GM18517 (cell line): ENCODE measurements around the gene DISC1.

ENCODE experiments used
- ATAC-seq: cut with Tn5 transposase; IDR thresholded peaks from one replicate; pipeline ENCODE4 v1.9.1; 2021; ENCODE audit warnings: mild to moderate bottlenecking, moderate library complexity; ENCODE audit not compliant: unreplicated experiment

The DISC1 gene

DNA sequence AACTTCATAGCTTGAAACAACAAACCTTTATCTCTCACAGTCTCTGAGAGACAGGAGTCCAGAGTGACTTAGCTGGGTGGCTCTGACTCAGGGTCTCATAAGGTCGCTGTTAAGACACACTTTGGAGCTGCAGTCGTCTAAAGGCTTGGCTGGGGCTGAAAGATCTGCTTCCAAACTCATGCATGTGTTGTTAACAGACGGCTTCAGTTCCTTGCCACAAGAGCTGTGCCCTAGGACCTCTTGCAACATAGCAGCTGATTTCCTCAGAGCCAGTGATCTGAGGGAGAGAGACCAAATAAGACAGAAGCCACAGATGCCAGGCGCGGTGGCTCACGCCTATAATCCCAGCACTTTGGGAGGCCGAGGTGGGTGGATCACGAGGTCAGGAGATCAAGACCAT lies 176.8 kb downstream of the DISC1 start:
- no peak for ATAC-seq

DNA sequence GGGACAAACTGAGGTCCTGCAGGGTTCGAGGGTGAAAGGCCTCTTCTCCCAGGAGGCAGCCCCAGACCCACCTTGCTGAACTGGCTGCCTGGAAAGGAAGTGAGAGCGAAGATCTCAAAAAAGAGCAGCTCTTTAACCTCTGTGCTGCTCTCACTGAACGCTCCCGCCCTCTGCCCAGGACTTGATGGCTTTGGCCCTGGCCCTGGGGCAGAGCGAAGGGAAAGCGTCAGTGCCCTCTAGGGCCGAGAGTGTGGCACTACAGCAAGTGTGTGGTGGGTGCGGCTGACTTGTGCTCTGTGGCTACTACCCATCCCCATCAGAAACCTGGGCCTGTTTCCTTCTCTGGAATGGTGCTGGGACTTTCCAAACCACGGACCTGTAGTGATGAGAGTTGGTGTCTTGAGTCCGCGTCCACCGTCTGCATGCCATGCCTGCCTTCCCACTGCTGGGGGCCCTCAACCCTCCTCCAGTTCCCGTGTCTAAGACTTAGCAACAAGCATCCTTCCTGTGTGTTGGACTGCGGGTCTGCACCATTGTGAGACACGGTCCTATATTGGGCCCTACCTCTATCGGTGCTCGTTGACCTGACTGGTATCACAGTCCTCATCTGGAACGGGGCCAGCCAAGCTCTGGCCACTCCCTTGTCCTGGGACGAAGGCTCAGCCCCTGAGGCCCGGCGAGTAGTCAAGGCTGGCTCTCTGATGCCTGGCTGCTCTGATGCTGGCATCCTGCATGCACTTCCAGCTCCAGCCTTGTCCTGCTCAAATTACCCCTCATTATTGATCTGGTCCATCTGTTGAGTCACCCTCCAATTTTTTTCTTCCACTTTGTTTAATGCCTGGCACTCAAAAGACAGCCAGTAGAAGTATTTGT lies 180.3 kb downstream of the DISC1 start:
- no peak for ATAC-seq

DNA sequence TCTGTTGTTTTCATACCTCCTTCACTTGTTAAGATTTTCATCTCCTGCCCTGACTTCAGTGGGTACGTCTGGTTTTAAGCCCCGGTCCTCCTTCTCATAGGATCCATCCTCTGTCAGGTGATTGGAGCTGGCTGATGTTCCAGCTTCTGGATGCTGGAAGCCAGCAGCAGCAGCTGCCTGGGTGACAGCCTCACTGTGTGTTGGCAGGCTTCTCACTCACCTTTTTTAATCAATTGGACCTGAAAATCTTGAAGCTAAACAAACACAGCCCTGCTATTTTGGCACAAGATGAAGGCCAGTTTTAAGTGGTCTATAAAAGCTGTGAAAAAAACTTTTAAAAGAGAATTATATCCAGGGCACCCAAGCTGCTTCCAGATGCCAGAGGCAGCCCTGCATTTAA lies 181.0 kb downstream of the DISC1 start:
- ATAC-seq, result no peak

DNA sequence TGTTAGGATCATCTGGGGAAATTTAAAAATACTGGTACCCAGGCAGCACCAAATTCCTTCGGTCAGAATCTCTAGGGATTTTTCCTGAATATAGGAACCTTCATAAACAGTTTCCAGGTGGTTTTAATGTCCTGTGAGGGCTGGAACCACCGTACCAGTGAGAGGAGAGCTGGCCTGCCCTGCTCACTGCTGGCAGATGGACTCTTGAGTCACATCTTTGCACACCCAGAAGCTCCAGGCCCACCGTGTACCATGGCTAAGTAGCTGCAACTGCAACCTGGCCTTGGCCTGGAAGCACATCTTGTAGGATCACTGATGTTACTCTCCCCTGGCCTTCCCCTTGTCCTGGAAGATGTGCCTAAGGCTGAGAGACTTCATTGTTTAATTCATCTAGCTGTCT lies 181.5 kb downstream of the DISC1 start:
- no peak for ATAC-seq

DNA sequence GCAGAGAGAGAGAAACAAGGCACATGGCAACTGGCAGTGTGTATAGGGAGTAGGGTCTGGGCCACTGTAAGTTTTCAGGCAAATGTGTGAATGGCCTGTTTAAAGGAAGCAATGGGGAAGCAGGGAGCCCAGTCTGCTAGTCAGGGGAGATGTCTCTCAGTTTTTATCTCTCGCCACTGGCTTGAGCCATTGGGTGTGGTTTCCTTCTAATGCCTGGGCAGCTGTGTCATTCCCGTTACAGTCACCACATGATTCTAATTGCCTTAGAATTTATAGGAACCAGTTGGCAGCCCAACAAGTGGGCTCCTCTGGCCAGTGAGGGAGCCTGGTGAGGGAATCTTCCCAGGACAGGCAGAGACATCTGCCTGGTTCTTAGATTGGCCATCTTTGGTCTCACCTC lies 182.4 kb downstream of the DISC1 start:
- ATAC-seq, result no peak

DNA sequence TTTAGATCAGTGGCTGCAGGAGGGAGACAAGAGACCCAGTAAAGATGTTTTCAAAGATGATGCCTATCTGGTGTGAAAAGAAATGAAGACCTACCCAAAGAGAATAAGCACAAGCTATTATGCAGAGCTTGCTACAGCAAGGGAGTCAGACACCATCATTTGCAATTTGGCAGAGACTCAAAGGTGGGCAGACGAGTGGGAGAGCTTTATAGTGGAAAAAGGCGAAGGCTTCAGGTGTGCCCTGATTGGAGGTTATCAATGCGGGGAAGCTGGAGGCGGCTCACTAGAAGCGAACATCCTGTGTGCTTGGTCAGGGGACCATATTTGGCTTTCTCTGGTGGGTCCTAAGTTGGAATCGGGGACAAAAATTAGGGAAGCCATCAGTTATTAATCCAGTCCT lies 183.8 kb downstream of the DISC1 start:
- ATAC-seq, result no peak

DNA sequence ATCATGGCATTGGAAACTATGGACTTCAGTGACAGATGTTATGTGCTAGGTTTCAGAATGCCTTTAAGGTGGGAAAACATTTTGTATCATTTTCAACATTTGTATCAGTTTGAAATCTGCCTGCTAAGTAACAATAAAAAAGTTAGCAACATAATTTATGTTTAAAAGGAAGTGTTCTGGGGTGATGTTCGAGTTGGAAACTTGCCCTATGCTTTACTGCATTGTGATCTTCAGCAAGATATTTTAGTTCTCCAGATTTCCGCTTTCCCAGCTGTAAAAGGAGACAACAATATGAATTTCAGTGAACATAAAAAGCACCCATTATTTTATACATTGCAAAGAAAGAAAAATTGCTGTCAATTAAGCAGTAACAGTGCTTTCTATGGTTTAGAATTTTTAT lies 187.4 kb downstream of the DISC1 start:
- ATAC-seq, result no peak

DNA sequence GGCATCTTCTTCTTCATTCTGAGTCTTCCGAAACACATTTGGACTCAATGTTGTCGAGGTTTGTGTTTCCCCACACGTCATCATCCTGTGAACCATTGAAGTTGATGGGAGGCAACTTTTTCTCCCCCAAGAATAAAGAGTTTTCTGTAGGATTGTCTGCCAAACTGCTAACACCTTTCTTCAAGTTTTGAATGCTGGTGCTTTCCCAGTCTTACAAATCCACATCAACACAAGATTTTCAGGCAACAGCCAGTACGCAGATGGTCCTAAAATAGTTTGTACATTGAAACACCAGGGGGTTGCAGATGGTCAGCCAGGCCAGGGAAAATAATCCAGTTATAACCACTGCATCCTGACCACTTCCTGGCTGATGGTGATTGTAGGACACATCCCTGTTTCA lies 187.9 kb downstream of the DISC1 start:
- ATAC-seq, result no peak

DNA sequence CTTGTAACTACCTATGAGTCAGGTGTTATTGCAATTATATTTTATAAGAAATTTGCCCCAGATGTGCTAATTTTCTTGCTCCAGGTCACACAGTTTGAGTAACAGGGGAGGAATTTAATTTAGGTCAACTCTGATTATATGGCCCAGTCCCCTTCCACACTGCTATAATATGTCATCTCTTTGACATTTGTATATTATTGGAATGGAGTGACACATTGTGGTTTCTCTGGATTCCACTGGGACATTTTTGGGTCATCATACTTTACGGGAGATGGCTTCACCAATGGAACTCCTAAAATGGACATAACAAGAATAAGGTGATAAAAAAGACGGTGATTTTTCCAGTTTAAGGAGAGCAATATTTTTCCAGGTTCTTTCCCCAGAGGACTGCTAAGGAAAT lies 191.2 kb downstream of the DISC1 start:
- ATAC-seq, result no peak

DNA sequence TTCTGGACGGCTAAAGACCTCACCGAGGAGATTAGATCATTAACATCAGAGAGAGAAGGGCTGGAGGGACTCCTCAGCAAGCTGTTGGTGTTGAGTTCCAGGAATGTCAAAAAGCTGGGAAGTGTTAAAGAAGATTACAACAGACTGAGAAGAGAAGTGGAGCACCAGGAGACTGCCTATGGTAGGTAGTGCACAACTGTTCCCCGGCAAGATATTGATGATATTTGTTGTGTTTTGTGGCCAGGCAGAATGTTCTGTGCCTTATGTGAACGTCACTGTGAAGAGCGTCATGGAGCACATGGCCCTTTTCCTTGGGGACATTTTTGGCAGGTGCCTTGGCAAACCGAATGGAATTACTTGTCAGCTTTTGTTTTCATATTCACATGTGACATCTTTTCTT lies 191.7 kb downstream of the DISC1 start:
- no peak for ATAC-seq

DNA sequence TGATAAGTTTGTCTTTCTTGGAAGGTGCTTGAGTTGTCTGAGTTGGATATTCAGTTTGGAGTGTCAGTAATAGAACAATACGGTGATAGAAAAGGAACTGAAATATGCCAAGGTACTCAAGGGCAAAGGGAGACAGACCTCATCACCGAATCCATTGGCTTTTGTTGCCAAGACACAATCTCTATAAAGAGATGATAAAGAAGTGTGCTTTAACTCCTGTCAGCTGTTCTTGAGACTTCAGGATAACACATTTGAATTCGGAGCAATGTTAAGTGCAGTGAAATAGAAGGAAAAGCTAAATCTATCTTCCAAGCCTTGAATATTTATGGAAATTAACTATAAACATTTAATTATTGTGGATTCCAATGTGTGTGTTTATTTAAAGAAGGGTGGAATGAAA lies 194.7 kb downstream of the DISC1 start:
- no peak for ATAC-seq

DNA sequence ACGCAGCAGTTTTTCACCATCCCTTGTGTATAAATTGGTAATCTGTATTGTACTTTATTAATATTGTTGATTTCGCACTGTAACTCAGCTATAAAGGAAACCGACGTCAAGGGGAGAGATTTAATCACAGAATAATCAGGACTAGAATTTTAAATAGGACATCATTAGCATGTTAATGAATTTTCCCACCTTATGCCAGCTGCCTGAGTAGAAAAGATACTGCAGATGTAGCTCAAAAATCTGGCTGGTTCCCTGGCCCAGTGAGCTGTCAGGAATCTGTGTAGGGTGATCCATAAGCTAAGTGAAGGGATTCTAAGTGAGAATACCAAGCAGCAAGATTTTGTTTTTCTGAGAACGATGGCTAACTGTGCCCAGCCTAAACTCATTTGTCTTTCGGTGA lies 195.5 kb downstream of the DISC1 start:
- no peak for ATAC-seq

DNA sequence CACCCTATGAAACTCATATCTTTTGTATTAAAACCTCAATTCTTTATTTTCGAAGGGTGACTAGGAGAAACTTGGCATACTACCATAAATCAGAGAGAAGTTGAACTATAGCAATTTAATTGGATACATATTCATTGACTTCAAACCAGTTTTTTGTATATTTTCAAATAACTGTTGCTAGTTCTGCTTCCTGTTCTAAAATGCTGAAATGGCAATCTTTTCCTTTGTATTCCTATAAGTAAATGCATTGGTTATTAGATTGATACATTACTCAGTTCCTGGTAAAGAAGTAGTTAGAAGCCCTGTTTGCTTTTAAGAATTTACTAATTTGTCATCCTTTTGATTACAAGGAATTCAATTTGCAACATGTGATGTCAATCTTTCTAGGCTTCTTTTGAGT lies 200.0 kb downstream of the DISC1 start:
- no peak for ATAC-seq

DNA sequence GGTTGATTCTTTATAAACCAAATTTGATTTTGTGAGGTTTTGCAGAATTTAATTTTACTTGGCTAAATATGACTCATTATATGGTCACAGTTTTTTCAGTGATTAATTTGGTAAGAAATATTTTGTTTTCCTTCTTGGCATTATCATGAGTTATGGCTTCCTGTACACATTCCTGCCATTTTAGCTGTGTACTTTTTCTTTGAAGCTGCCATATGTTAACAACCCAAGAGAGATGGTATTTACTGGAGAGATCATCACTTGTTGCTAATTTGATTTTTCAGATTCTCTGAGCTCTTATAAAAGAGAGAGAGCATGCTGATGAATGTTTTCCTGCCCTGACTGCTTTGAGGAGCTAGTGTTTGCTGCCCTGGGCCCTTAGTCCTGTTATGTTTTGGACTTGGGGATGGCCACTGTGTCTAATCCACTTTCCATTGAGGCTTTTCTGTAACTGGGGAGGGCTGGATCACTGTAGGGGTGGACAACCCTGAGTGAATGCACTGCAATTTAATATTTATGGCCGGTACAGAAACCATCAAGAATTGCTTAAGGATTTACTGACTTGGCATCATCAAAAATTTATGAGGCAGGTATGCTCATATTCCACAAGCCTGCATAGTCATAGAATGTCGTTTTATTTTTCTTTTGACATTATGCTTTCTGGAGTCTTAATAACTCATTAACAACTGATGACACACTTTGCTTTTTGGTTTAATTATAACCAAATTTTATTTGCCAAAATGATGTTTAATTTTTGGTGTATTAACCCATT lies 200.9 kb downstream of the DISC1 start:
- no peak for ATAC-seq

DNA sequence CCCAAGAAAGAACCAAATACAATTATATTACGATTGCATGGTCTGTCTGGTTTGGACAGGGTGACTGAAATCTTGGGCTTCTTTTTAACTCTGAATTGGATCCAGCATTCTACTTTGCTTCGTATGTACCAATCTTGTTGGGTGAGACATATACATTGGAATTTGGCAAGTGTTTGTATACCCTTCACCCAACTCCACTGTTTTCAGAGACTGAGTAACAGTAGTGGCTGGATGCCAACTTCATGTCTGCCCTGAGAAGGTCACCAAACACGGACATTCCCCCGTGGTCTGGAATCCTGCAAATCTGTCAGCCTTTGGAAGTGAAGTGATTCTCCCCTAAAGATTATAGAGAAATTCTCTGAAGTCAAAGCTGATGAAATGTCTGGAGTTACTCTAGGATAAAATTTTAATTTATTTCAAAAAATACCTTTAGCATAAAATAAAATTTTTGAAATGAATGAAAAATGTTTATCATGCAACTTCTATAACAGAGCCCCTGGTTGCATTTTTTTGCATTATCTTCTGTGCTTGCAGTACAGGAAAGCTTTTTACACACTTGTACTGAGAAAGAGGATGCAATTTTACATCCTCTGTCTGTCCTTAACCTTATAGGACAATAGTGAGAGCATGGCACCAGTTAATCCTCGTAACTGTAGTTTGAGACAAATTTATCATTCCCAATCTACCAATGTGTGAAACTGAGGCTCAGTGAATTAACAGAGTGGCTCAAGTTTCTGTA lies 201.8 kb downstream of the DISC1 start:
- ATAC-seq, result no peak

DNA sequence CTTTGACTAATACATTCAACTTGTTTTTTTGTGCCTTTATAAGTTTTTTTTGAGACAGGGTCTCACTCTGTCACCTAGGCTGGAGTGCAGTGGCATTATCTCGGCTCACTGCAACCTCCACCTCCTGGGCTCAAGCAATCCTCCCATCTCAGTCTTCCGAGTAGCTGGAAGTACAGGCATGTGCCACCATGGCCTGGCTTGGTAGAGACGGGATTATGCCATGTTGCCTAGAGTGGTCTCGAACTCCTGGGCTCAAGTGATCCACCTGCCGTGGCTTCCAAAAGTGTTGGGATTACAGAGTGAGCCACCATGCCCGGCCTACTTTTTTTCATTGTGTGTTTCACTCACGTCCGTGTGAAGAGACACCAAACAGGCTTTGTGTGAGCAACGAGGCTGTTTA lies 202.7 kb downstream of the DISC1 start:
- no peak for ATAC-seq

DNA sequence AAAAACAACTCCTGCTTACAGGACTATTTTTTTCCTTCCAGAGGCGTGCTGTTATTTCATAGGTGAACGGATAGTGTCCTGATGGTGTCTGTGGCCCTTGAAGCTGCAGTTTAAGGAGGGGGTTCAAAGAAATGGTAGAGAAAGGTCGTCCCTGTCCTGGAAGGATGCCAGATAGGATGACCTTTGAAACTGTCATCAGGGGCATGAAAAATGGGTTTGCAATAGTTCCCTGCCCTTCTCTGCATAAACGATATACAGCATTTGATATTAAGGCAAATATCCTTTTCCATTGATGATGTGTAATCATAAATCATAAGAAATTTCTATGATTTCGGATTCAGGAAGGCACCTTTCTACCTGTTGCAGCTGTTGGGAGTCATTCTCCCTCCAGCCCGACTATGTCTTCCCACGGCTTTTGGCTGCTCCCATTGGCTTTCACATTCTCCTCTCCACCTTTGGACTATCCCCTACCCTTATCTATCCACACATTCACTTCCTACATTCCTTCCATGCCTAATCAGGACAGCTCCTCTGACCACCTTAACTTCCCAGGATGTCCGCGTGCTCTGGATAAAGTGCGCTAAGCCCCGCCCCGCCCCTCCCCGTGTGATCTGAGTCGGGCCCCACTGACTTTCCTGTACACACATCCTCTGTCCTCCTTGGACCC lies 209.8 kb downstream of the DISC1 start:
- ATAC-seq, result no peak

DNA sequence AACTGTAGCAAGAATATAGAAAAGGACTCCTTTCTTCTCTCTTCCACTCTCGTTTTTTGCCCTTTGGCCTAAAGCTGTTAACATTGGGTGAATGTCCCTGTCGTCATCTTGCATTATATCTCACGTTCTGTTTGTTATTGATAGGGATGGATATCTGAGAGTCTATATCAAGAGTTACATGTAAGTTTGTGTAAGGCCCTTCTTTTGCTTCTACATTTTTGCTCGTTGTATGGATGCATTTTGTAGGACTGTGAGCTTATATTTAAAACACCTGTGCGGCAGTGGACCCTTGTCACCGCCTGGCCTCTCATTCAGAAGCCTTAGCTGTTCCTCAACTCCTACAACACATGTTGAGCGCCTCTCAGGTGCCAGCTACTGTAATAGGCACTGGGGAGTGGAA lies 211.9 kb downstream of the DISC1 start:
- ATAC-seq, result no peak

DNA sequence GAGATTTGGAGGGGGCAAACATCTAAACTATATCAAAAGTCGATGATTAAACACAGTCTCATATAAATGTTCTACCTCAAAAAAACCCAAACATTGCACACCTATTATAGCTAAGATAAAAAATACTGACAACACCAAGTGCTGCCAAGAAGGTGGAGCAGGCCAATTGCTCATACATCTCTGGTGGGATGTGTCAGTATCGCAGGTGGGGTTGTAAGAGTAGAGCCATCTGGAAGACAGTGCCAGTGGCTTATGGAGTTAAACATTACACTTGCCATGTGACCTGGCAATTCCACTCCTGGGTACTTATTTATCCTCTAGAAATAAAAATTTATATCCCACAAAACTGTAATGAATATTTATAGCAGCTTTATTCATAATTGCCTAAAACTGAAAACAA lies 213.4 kb downstream of the DISC1 start:
- no peak for ATAC-seq

DNA sequence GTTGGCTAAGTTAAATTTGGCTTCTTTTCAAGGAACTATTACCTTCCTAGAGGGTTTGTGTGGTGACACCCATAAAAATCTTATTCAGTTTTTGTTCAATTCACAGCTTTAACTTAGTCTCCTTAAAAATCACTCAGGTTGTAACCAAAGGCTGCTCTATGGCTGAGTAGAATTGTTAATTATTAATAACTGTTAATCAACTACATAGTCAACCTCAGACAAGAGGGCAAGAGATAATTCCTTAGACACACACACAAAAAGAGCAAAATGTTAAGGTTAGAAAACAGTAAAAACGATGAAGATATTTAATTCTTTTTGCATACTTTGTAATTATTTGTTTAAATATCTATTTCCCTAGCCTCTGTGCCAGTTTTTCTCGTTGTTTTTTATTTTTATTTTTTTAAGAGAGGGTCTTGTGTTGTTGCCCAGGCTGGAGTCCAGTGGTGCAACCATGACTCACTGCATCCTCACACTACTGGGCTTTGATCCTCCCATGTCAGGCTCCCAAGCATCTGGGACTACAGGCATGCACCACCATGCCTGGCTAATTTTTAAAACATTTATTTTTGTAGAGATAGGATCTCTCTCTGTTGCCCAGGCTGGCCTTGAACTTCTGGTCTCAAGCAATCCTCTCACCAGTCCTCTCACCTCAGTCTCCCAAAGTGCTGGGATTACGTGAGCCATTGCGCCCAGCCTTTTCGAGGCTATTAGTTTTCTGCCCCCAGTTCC lies 215.2 kb downstream of the DISC1 start:
- ATAC-seq, result no peak

DNA sequence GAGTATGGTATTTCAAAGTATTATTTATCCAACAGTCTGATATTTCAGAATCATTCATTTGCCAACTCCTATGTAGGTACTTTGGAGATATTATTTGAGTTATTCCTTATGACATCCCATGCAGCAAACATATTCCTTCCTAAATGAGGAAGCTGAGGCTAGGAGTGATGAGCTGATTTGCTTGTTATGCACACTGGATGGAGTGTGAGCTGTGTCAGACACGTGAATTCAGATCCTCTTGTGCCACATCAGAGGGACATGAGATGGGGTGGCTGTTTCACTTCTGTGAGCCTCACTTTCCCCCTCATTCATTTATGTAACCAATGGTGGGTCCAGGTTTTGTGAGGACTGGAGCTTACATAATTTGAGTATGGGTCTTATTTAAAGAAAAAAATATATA lies 215.9 kb downstream of the DISC1 start:
- no peak for ATAC-seq
